GM19452 (cell line): Measurements from ENCODE around the gene RAP1GDS1.

ENCODE experiments used
- ATAC-seq: cut with Tn5 transposase; IDR thresholded peaks from one replicate; pipeline ENCODE4 v1.9.1; 2021; ENCODE audit not compliant: unreplicated experiment

RAP1GDS1 gene

GRCh38 chr4:98260579-98261404, at the start of gene RAP1GDS1:
RAP1GDS1 (plus strand) TSS chr4:98261384; CDS start chr4:98261566, 182 bp downstream.
- ATAC-seq = peak; percentile 87

GRCh38 chr4:98222306-98222705, 38.9 kb upstream of the RAP1GDS1 start:
- no peak for ATAC-seq

- no peak for ATAC-seq
These were observed 34.8 kb upstream of the RAP1GDS1 start for GRCh38 chr4:98226396-98226795.

- no peak for ATAC-seq
These were observed 30.2 kb upstream of the RAP1GDS1 start for GRCh38 chr4:98230961-98231360.

GRCh38 chr4:98232202-98232601, 29.0 kb upstream of the RAP1GDS1 start:
- ATAC-seq = no peak

GRCh38 chr4:98237204-98237603, 24.0 kb upstream of the RAP1GDS1 start:
- no peak for ATAC-seq

- no peak for ATAC-seq
These were observed 19.1 kb upstream of the RAP1GDS1 start for GRCh38 chr4:98242063-98242462.

- ATAC-seq = no peak
These were observed 18.6 kb upstream of the RAP1GDS1 start for GRCh38 chr4:98242538-98242937.

- ATAC-seq = no peak
These were observed 16.0 kb upstream of the RAP1GDS1 start for GRCh38 chr4:98245226-98245625.

- no peak for ATAC-seq
These were observed 12.2 kb upstream of the RAP1GDS1 start for GRCh38 chr4:98248934-98249333.

- no peak for ATAC-seq
These were observed 11.4 kb upstream of the RAP1GDS1 start for GRCh38 chr4:98249831-98250230.

GRCh38 chr4:98253499-98253898, 7.7 kb upstream of the RAP1GDS1 start:
- no peak for ATAC-seq

- ATAC-seq = peak; percentile 15
These were observed 1.1 kb upstream of the RAP1GDS1 start for GRCh38 chr4:98260047-98260578.

GRCh38 chr4:98261405-98262291, 464 bp downstream of the RAP1GDS1 start:
- ATAC-seq = peak; percentile 14

- ATAC-seq = no peak
These were observed 1.2 kb downstream of the RAP1GDS1 start for GRCh38 chr4:98262431-98262830.

- no peak for ATAC-seq
These were observed 6.3 kb downstream of the RAP1GDS1 start for GRCh38 chr4:98267498-98267897.

- no peak for ATAC-seq
These were observed 14.0 kb downstream of the RAP1GDS1 start for GRCh38 chr4:98275145-98275544.

GRCh38 chr4:98283219-98284189, 22.3 kb downstream of the RAP1GDS1 start:
- no peak for ATAC-seq

- no peak for ATAC-seq
These were observed 23.5 kb downstream of the RAP1GDS1 start for GRCh38 chr4:98284640-98285046.

- ATAC-seq = no peak
These were observed 24.5 kb downstream of the RAP1GDS1 start for GRCh38 chr4:98285676-98286075.
